GM06990 (cell line): ENCODE results near the gene EML3.

Experiments used
- DNase-seq: peaks from one replicate; pipeline ENCODE4 v3.0.0-alpha.2; 2011; ENCODE audit not compliant: insufficient read length; ENCODE audit errors: extremely low read depth
- H3K27me3 ChIP-seq: replicated peaks from 2 replicates; pipeline ENCODE4 v1.6.0; 2011; ENCODE audit warnings: low read length; ENCODE audit not compliant: control insufficient read depth, insufficient read depth
- H3K36me3 ChIP-seq: 2 replicates; pipeline ENCODE4 v1.5.1; 2011; ENCODE audit warnings: low read length; ENCODE audit not compliant: control insufficient read depth, insufficient read depth
- H3K4me3 ChIP-seq: replicated peaks from 2 replicates; pipeline ENCODE4 v1.5.1; 2011; ENCODE audit warnings: low read depth, mild to moderate bottlenecking, control low read depth, low read length
- CTCF ChIP-seq: IDR thresholded peaks from 2 replicates; pipeline ENCODE4 v1.5.1; 2011; ENCODE audit warnings: low read length, control low read depth, mild to moderate bottlenecking, inconsistent platforms; ENCODE audit not compliant: insufficient read depth, poor library complexity, severe bottlenecking

EML3 gene

DNA sequence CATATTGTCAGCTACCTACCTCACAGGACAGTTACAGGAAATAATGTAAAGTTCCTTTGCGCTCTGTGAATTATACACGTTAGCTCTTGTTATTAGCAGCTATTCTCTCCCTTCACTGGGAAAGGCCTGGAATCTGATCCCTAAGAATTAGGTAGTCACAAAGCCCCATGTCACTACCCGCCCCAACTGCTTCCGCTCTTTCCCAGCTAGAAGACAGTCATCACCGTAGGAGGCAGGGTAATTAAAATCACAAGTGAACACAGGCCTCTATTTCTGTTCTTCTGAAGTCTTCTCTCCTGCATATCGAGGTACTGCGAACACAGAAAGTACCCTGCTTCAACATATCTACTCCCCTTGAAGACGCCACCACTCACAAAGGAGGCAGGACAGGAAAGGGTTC lies 53.4 kb downstream of the EML3 start:
- H3K27me3 ChIP-seq = no peaks in the 10 kb centered on the region
- DNase-seq = no peak
- no peak for TF ChIP-seq CTCF
- peaks cover 21% of the 10 kb centered on the region for H3K36me3 ChIP-seq
- H3K4me3 ChIP-seq = no peak overlapping the region

- H3K4me3 ChIP-seq = no peak overlapping the region
- no peaks in the 10 kb centered on the region for H3K27me3 ChIP-seq
- DNase-seq = no peak
- H3K36me3 ChIP-seq = peaks cover 19% of the 10 kb centered on the region
- TF ChIP-seq CTCF = no peak
Observed at GRCh38 chr11:62558669-62559068, 53.9 kb downstream of the EML3 start.

DNA sequence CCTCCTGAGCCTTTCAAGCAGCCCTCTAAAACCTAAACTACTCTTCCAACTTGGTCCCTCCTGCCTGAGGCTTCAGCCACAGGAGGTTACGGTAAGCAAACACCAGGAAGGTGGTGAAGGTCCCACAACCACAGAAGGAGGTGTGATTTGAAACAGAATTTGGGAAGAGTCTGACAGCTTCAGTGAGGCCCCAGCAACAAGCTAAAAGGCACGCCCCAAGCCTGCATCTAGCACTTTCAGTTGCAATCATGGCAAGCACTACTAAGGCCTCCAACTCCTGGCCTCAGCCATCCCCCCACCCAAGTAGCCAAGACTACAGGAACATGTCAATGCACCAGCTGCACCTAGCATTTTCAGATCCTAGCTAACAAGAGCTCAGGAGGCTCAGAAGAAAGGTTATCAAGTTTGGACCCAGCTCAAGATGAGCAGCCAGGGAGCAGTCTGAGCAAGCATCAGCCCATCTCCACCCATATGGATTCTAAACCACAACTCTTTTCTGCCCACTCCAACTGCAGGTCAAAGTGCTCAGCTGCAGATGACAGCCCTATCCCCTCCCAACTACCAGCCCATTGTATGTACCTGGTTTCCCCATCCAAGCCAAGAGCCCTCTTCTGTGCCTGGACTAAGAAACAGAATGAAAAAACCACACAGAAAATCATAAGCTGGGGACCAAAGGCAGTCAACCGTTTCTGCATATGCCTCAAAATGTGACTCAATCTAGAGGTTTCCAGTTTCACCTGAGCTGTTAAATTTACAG lies 55.5 kb downstream of the EML3 start:
- no peak for DNase-seq
- TF ChIP-seq CTCF = no peak
- no peaks in the 10 kb centered on the region for H3K27me3 ChIP-seq
- H3K36me3 ChIP-seq = peaks cover 19% of the 10 kb centered on the region
- no peak overlapping the region; the same call in 1 of the 2 replicates for H3K4me3 ChIP-seq

DNA sequence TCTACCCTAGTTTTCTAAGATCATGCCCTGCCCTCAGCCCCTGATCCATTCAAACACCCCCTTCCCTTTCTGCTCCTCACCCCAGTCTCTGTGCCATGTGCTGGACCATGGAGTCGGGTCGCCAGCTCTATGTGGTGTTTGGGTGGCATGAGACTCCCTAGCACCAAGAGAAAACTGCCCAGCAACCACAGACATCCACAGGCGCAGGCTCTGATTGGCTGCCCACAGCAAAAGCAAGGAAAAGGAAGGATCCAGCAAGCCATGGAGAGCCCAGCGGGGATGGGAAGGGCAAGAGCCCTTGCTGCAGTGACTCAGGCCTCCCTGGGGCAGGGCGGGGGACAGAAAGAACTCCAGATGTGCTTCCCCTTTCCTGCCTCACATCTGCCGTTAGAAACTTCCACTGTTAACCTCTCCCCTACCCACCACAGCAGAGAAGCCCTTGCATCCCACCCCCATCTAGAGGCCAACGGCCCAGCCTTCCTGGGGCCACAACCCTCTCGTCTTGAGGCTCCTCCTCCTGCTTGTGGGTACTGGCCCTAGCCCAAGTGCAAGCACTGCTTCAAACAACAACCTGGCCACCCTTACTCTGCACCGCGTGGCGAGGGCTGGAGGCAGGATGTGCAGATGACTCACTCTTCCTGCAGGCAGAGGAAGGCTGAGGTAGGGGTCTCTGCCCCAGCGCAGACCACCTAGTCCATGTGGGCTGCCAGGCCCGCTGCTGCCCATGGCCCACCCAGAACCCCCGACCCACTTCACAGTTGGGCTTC lies 56.3 kb downstream of the EML3 start:
- H3K4me3 ChIP-seq = peak overlapping the region; percentile 1; the same call in 1 of the 2 replicates
- no peak for TF ChIP-seq CTCF
- DNase-seq = peak; percentile 78
- H3K27me3 ChIP-seq = no peaks in the 10 kb centered on the region
- H3K36me3 ChIP-seq = peaks cover 19% of the 10 kb centered on the region

GRCh38 chr11:62555464-62556107 lies 57.0 kb downstream of the EML3 start:
- Histone ChIP-seq H3K27me3 (no peaks in the 10 kb centered on the region), H3K36me3 (peaks cover 15% of the 10 kb centered on the region), H3K4me3 (peak overlapping the region; percentile 1; the same call in 1 of the 2 replicates)
- peak; percentile 76 for DNase-seq
- TF ChIP-seq CTCF = no peak
